ENCODE data around the gene TNFAIP2.

Gene TNFAIP2

GRCh38 chr14:103099733-103100280 lies 23.5 kb upstream of the TNFAIP2 start:
- in situ Hi-C loops (cut with MboI; ENCODE audit: low sequenced_read_pairs), result no loop called here
- peaks cover 20% of the 10 kb centered on the region for H3K27me3 ChIP-seq (ENCODE audit: low read depth)
- H3K4me1 ChIP-seq, result no peaks in the 10 kb centered on the region

GRCh38 chr14:103100281-103101121 lies 22.8 kb upstream of the TNFAIP2 start:
- no peaks in the 10 kb centered on the region for H3K4me1 ChIP-seq
- no peak overlapping the region for H3K4me3 ChIP-seq

More at GRCh38 chr14:103099733-103100280, 23.5 kb upstream of the TNFAIP2 start:
- no peak for DNase-seq (ENCODE audit: low spot score in 2 of 2)
- H3K4me3 ChIP-seq, result no peak overlapping the region
- no peaks in the 10 kb centered on the region for H3K9me3 ChIP-seq
- no peaks in the 10 kb centered on the region for H3K36me3 ChIP-seq (replicated peaks)

GRCh38 chr14:103101257-103101962 lies 21.9 kb upstream of the TNFAIP2 start:
- peaks cover 21% of the 10 kb centered on the region for H3K27me3 ChIP-seq (ENCODE audit: low read depth)
- no peak overlapping the region for H3K4me3 ChIP-seq
- no peaks in the 10 kb centered on the region for H3K9me3 ChIP-seq
- no peaks in the 10 kb centered on the region for H3K36me3 ChIP-seq (replicated peaks)
- DNase-seq (ENCODE audit: low spot score in 2 of 2), result no peak
- no peaks in the 10 kb centered on the region for H3K4me1 ChIP-seq
- in situ Hi-C loops (cut with MboI; ENCODE audit: low sequenced_read_pairs), result no loop called here

More at GRCh38 chr14:103100281-103101121, 22.8 kb upstream of the TNFAIP2 start:
- no peaks in the 10 kb centered on the region for H3K9me3 ChIP-seq
- no peak for DNase-seq (ENCODE audit: low spot score in 2 of 2)
- no peaks in the 10 kb centered on the region for H3K36me3 ChIP-seq (replicated peaks)
- in situ Hi-C loops (cut with MboI; ENCODE audit: low sequenced_read_pairs), result no loop called here
- peaks cover 21% of the 10 kb centered on the region for H3K27me3 ChIP-seq (ENCODE audit: low read depth)

- Histone ChIP-seq H3K4me1 (no peaks in the 10 kb centered on the region), H3K4me3 (no peak overlapping the region), H3K9me3 (no peaks in the 10 kb centered on the region), H3K27me3 (ENCODE audit: low read depth) (peaks cover 21% of the 10 kb centered on the region), H3K36me3 (replicated peaks) (no peaks in the 10 kb centered on the region)
- in situ Hi-C loops (cut with MboI; ENCODE audit: low sequenced_read_pairs), result no loop called here
- no peak for DNase-seq (ENCODE audit: low spot score in 2 of 2)
These were observed 21.1 kb upstream of the TNFAIP2 start for GRCh38 chr14:103101963-103102688.

GRCh38 chr14:103102689-103103260 lies 20.5 kb upstream of the TNFAIP2 start:
- H3K4me3 ChIP-seq, result no peak overlapping the region
- DNase-seq (ENCODE audit: low spot score in 2 of 2), result no peak
- H3K4me1 ChIP-seq, result no peaks in the 10 kb centered on the region
- H3K36me3 ChIP-seq (replicated peaks), result no peaks in the 10 kb centered on the region
- H3K9me3 ChIP-seq, result no peaks in the 10 kb centered on the region
- peaks cover 21% of the 10 kb centered on the region for H3K27me3 ChIP-seq (ENCODE audit: low read depth)
- in situ Hi-C loops (cut with MboI; ENCODE audit: low sequenced_read_pairs), result no loop called here

GRCh38 chr14:103103461-103104388 lies 19.5 kb upstream of the TNFAIP2 start:
- H3K4me1 ChIP-seq, result no peaks in the 10 kb centered on the region
- no peak overlapping the region for H3K4me3 ChIP-seq
- no peak for DNase-seq (ENCODE audit: low spot score in 2 of 2)
- H3K27me3 ChIP-seq (ENCODE audit: low read depth), result peaks cover 21% of the 10 kb centered on the region
- H3K9me3 ChIP-seq, result no peaks in the 10 kb centered on the region
- in situ Hi-C loops (cut with MboI; ENCODE audit: low sequenced_read_pairs), result no loop called here
- H3K36me3 ChIP-seq (replicated peaks), result no peaks in the 10 kb centered on the region

- Histone ChIP-seq H3K9me3 (no peaks in the 10 kb centered on the region), H3K4me1 (no peaks in the 10 kb centered on the region), H3K4me3 (no peak overlapping the region), H3K27me3 (ENCODE audit: low read depth) (peaks cover 21% of the 10 kb centered on the region), H3K36me3 (replicated peaks) (no peaks in the 10 kb centered on the region)
- no peak for DNase-seq (ENCODE audit: low spot score in 2 of 2)
- in situ Hi-C loops (cut with MboI; ENCODE audit: low sequenced_read_pairs), result no loop called here
These were observed 18.9 kb upstream of the TNFAIP2 start for GRCh38 chr14:103104389-103104653.

GRCh38 chr14:103104654-103105452 lies 18.4 kb upstream of the TNFAIP2 start:
- DNase-seq (ENCODE audit: low spot score in 2 of 2), result peak; percentile 32 to 85
- in situ Hi-C loops (cut with MboI; ENCODE audit: low sequenced_read_pairs), result loop anchor here (5.0 kb wide), 1 partner anchor 187 kb away; no protein-coding TSS in a partner anchor
- Histone ChIP-seq H3K36me3 (replicated peaks) (no peaks in the 10 kb centered on the region), H3K27me3 (ENCODE audit: low read depth) (peaks cover 21% of the 10 kb centered on the region), H3K4me1 (no peaks in the 10 kb centered on the region), H3K4me3 (no peak overlapping the region), H3K9me3 (no peaks in the 10 kb centered on the region)

GRCh38 chr14:103105580-103106150 lies 17.6 kb upstream of the TNFAIP2 start:
- Histone ChIP-seq H3K4me3 (no peak overlapping the region), H3K4me1 (no peaks in the 10 kb centered on the region), H3K36me3 (replicated peaks) (no peaks in the 10 kb centered on the region), H3K9me3 (no peaks in the 10 kb centered on the region), H3K27me3 (ENCODE audit: low read depth) (peaks cover 21% of the 10 kb centered on the region)
- DNase-seq (ENCODE audit: low spot score in 2 of 2), result no peak
- in situ Hi-C loops (cut with MboI; ENCODE audit: low sequenced_read_pairs), result loop anchor here (5.0 kb wide), 1 partner anchor 187 kb away; no protein-coding TSS in a partner anchor

- in situ Hi-C loops (cut with MboI; ENCODE audit: low sequenced_read_pairs), result loop anchor here (5.0 kb wide), 1 partner anchor 185 kb away; no protein-coding TSS in a partner anchor
- no peaks in the 10 kb centered on the region for H3K4me1 ChIP-seq
These were observed 15.8 kb upstream of the TNFAIP2 start for GRCh38 chr14:103107455-103107854.

GRCh38 chr14:103107941-103108748 lies 15.1 kb upstream of the TNFAIP2 start:
- Histone ChIP-seq H3K4me3 (no peak overlapping the region), H3K27me3 (ENCODE audit: low read depth) (peaks cover 17% of the 10 kb centered on the region), H3K4me1 (no peaks in the 10 kb centered on the region), H3K9me3 (no peaks in the 10 kb centered on the region), H3K36me3 (replicated peaks) (no peaks in the 10 kb centered on the region)
- in situ Hi-C loops (cut with MboI; ENCODE audit: low sequenced_read_pairs), result loop anchor here (5.0 kb wide), 1 partner anchor 184 kb away; no protein-coding TSS in a partner anchor
- no peak for DNase-seq (ENCODE audit: low spot score in 2 of 2)

More at GRCh38 chr14:103107455-103107854, 15.8 kb upstream of the TNFAIP2 start:
- H3K27me3 ChIP-seq (ENCODE audit: low read depth), result peaks cover 21% of the 10 kb centered on the region
- H3K36me3 ChIP-seq (replicated peaks), result no peaks in the 10 kb centered on the region
- no peak for DNase-seq (ENCODE audit: low spot score in 2 of 2)
- no peaks in the 10 kb centered on the region for H3K9me3 ChIP-seq
- H3K4me3 ChIP-seq, result no peak overlapping the region

All from HAP-1 (cell line).